K562 (cell line): ENCODE measurements around the gene SFPQ. TPM values are rescaled to one million over a fixed set of nuclear protein-coding genes. Genes with fewer than 3 reads are reported as not detected.

ENCODE experiments used
- ARHGAP35 ChIP-seq: fragments of 450-650 bp; IDR thresholded peaks from 2 replicates; pipeline ENCODE4 v1.6.1; 2018; ENCODE audit not compliant: partially characterized antibody
- BCL6 ChIP-seq: fragments of 250-450 bp; sonication (Bioruptor Pico); IDR thresholded peaks from 2 replicates; pipeline ENCODE4 v1.4.0; 2020
- CSDE1 ChIP-seq, 2 experiments: fragments of 450-650 bp; IDR thresholded peaks; 2 replicates each; pipeline ENCODE4 v1.6.1; 2016; ENCODE audit warnings: mild to moderate bottlenecking in 1 of 2
- E2F3 ChIP-seq: fragments of 250-450 bp; sonication (Bioruptor Pico); IDR thresholded peaks from 2 replicates; pipeline ENCODE4 v1.4.0; 2020; ENCODE audit warnings: mild to moderate bottlenecking
- EZH2 ChIP-seq: IDR thresholded peaks from 2 replicates; pipeline ENCODE4 v1.6.1; 2012; ENCODE audit warnings: low read depth, mild to moderate bottlenecking, inconsistent platforms, low read length, borderline replicate concordance
- GATA2 ChIP-seq: sonication (generic); formaldehyde crosslinking; IDR thresholded peaks from 2 replicates; pipeline ENCODE4 v1.4.0; 2020; ENCODE audit warnings: mild to moderate bottlenecking, missing genetic modification reagents
- HDAC1 ChIP-seq, 2 experiments: fragments of 450-650 bp; IDR thresholded peaks; 2 replicates each; pipeline ENCODE4 v1.6.1; 2016 to 2017; ENCODE audit warnings: inconsistent platforms in 1 of 2, mild to moderate bottlenecking in 1 of 2, moderate library complexity in 1 of 2
- HDAC8 ChIP-seq: fragments of 450-650 bp; IDR thresholded peaks from 2 replicates; pipeline ENCODE4 v1.6.1; 2016; ENCODE audit warnings: mild to moderate bottlenecking, missing genetic modification characterization, moderate library complexity, missing compliant biosample characterization
- HOXB6 ChIP-seq: fragments of 250-450 bp; sonication (Bioruptor Pico); IDR thresholded peaks from 2 replicates; pipeline ENCODE4 v1.5.1; 2022; ENCODE audit warnings: mild to moderate bottlenecking, borderline replicate concordance
- L3MBTL2 ChIP-seq: fragments of 450-650 bp; IDR thresholded peaks from 2 replicates; pipeline ENCODE4 v1.6.1; 2016; ENCODE audit warnings: mild to moderate bottlenecking, moderate library complexity
- MTA1 ChIP-seq: fragments of 450-650 bp; IDR thresholded peaks from 2 replicates; pipeline ENCODE4 v1.6.1; 2017; ENCODE audit warnings: borderline replicate concordance
- MYBL2 ChIP-seq, 2 experiments: fragments of 450-650 bp in 1 of 2; sonication (generic) in 1 of 2; formaldehyde crosslinking in 1 of 2; IDR thresholded peaks; 2 replicates each; pipeline versions ENCODE4 v1.6.1 to v1.8.1; 2017 to 2022; ENCODE audit warnings: borderline replicate concordance in 1 of 2, inconsistent platforms in 1 of 2, low read depth in 1 of 2, mild to moderate bottlenecking in 1 of 2, missing genetic modification reagents in 1 of 2, moderate library complexity in 1 of 2
- POLR2AphosphoS2 ChIP-seq: IDR thresholded peaks from 2 replicates; pipeline ENCODE4 v1.6.1; 2012; ENCODE audit warnings: low read length, improper control_type of control experiment
- RBM15 ChIP-seq: fragments of 200-400 bp; formaldehyde crosslinking; IDR thresholded peaks from 2 replicates; pipeline ENCODE4 v1.6.1; 2018; ENCODE audit warnings: mild to moderate bottlenecking, low read length, moderate library complexity; ENCODE audit not compliant: insufficient read depth
- SAP30 ChIP-seq: fragments of 200-600 bp; sonication (generic); IDR thresholded peaks from 2 replicates; pipeline ENCODE4 v1.6.1; 2012; ENCODE audit warnings: borderline replicate concordance, low read depth, mild to moderate bottlenecking, moderate library complexity, low read length, control low read depth, inconsistent platforms; ENCODE audit not compliant: insufficient read depth, poor library complexity, severe bottlenecking
- TAL1 ChIP-seq: fragments of 450-650 bp; IDR thresholded peaks from 2 replicates; pipeline ENCODE4 v1.6.1; 2016; ENCODE audit warnings: mild to moderate bottlenecking
- TEAD1 ChIP-seq, 2 experiments: fragments of 450-650 bp in 1 of 2; sonication (generic) in 1 of 2; formaldehyde crosslinking; IDR thresholded peaks; 2 replicates each; pipeline versions ENCODE4 v1.4.0 to v1.8.0; 2020 to 2022; ENCODE audit warnings: mild to moderate bottlenecking in 2 of 2, missing genetic modification reagents in 1 of 2
- TRIM28 ChIP-seq: fragments of 450-650 bp; IDR thresholded peaks from 2 replicates; pipeline ENCODE4 v1.6.1; 2017
- ZBTB33 ChIP-seq: sonication (generic); formaldehyde crosslinking; IDR thresholded peaks from 2 replicates; pipeline ENCODE4 v1.8.1; 2023; ENCODE audit warnings: mild to moderate bottlenecking, missing genetic modification reagents
- ZNF507 ChIP-seq: conservative IDR thresholded peaks from 2 replicates; pipeline ENCODE4 v1.6.1; 2017; ENCODE audit warnings: missing genetic modification characterization, missing compliant biosample characterization
- ZNF79 ChIP-seq: fragments of 250-450 bp; sonication (Bioruptor Pico); IDR thresholded peaks from 2 replicates; pipeline ENCODE4 v1.4.0; 2020; ENCODE audit warnings: low read depth, mild to moderate bottlenecking, moderate library complexity
- polyA plus RNA-seq, 8 experiments: library from polyadenylated mRNA; depleted of rRNA in 4 of 8; stranded (reverse) in 5 of 8; unstranded in 3 of 8; fragments of >200 nt; fragmentation: Nextera tagmentation in 2 of 8; fragmentation: Illumina TruSeq in 1 of 8; extraction: Ambion mirVana in 2 of 8; extraction: Trizol in 1 of 8; gene quantifications; 2 replicates each; pipeline versions ENCODE4 v1.2.1 to v1.2.3, GENCODE V29; 2011 to 2014; ENCODE audit warnings: inconsistent platforms in 1 of 8, missing spikeins in 1 of 8
- total RNA-seq, 7 experiments: library from RNA; depleted of rRNA in 6 of 7; stranded (reverse); fragments of >200 nt in 6 of 7; fragmentation: Illumina TruSeq in 2 of 7; extraction: Trizol in 2 of 7; gene quantifications; 2 replicates each; pipeline versions ENCODE4 v1.2.1 to v1.2.3, GENCODE V29; 2011 to 2021; ENCODE audit warnings: low replicate concordance in 1 of 7
- TF ChIP-seq, protein P1 (sequence below): fragments of 250-450 bp; sonication (Bioruptor Pico); IDR thresholded peaks from 2 replicates; pipeline ENCODE4 v1.5.0; 2020; ENCODE audit warnings: mild to moderate bottlenecking, borderline replicate concordance

SFPQ gene
- total and polyA plus RNA-seq, 9 of the 15 experiments (the other 6 are each of a cell fraction or from before 2014, with no cell fraction given): 69.7 to 562 (median 399) TPM

- TF ChIP-seq ZNF79 (no peak), ZBTB33 (CRISPR knock-in tag) (no peak), POLR2AphosphoS2 (no peak), HDAC1 (IDR thresholded peaks at IDR 0.05) (peak in 1 of 2 experiments; percentile 83; a peak in 2 of 4 replicates), CSDE1 (IDR thresholded peaks at IDR 0.05) (no peak), TAL1 (peak; percentile 99), MTA1 (peak; percentile 93), ZNF507 (tag) (no peak), L3MBTL2 (no peak), ARHGAP35 (no peak), TEAD1 (CRISPR knock-in tag; IDR thresholded peaks at IDR 0.05) (peak in 1 of 2 experiments; percentile 68; a peak in 1 of 4 replicates), GATA2 (peak; percentile 49), RBM15 (no peak), BCL6 (CRISPR knock-in tag) (no peak), E2F3 (CRISPR knock-in tag) (no peak), EZH2 (no peak), MYBL2 (IDR thresholded peaks at IDR 0.05; ENCODE audit: low read depth) (no peak), MYBL2 (CRISPR knock-in tag; IDR thresholded peaks at IDR 0.05; ENCODE audit: borderline replicate concordance) (no peak), TRIM28 (no peak), HDAC8 (no peak), HOXB6 (no peak), SAP30 (no peak)
- TF ChIP-seq, protein P1, sequence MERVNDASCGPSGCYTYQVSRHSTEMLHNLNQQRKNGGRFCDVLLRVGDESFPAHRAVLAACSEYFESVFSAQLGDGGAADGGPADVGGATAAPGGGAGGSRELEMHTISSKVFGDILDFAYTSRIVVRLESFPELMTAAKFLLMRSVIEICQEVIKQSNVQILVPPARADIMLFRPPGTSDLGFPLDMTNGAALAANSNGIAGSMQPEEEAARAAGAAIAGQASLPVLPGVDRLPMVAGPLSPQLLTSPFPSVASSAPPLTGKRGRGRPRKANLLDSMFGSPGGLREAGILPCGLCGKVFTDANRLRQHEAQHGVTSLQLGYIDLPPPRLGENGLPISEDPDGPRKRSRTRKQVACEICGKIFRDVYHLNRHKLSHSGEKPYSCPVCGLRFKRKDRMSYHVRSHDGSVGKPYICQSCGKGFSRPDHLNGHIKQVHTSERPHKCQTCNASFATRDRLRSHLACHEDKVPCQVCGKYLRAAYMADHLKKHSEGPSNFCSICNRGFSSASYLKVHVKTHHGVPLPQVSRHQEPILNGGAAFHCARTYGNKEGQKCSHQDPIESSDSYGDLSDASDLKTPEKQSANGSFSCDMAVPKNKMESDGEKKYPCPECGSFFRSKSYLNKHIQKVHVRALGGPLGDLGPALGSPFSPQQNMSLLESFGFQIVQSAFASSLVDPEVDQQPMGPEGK: no peak
Measured at GRCh38 chr1:35136780-35137179, 56.2 kb downstream of the SFPQ start (continued).
